Fibroblast of skin of back (primary cell): Measurements from ENCODE around the gene LAMB3. TPM values are rescaled to one million over a fixed set of nuclear protein-coding genes. Genes with fewer than 3 reads are reported as not detected.
"Not testable (repeated sequence)": the region's sequence is repeated elsewhere in the genome, so short reads cannot be mapped to it uniquely, and the experiment has no call there.

Experiments used
- DNase-seq: peaks from one replicate; pipeline ENCODE4 v3.0.0-alpha.2; 2013
- polyA plus RNA-seq, 2 experiments: library from polyadenylated mRNA; unstranded; fragments of 120-200 nt; gene quantifications; one replicate each; pipeline ENCODE4 v1.2.1, GENCODE V29; 2013; ENCODE audit not compliant: insufficient read length in 2 of 2

The LAMB3 gene
- polyA plus RNA-seq (2013, experiment 1 of 2; ENCODE audit: insufficient read length): 1.9 TPM
- 1.9 TPM for polyA plus RNA-seq (2013, experiment 2 of 2; ENCODE audit: insufficient read length)

DNA sequence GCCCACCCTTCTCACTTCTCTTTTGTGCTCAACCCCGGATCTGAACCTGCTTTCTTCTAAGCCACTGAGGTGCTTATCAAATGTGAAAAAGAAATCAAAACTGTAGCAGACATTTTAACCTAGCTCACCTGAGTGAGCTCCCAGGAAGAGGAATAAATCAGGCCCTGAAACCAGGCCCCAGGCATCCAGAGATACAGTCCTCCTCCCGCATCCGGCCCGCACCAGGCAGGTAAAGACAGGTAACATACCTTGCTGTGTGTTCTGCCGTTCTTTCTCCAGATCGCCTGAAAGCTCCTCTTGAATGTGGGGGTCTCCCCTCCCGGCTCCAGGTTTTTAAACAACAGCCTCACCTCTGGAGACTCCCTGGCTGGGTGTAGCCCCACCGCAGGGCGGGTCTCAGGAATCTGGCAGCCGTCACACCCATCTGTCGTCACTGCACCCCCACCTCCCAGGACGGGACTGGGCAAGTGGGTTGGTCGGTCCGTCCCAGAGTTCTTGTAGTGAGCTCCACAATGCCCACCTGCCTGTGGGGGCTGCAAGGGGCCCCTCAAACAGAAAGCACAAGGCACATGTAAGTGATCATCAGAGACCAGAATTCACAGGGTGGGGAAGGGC lies at the start of gene LAMB3:
LAMB3 (minus strand) TSS at position 305 of the 615 bp plus-strand sequence. CDS start 1,481 bp downstream, outside the sequence.
- DNase-seq: no peak

- not testable (repeated sequence) for DNase-seq
Measured at GRCh38 chr1:209700686-209701085, 48.5 kb upstream of the LAMB3 start.

DNA sequence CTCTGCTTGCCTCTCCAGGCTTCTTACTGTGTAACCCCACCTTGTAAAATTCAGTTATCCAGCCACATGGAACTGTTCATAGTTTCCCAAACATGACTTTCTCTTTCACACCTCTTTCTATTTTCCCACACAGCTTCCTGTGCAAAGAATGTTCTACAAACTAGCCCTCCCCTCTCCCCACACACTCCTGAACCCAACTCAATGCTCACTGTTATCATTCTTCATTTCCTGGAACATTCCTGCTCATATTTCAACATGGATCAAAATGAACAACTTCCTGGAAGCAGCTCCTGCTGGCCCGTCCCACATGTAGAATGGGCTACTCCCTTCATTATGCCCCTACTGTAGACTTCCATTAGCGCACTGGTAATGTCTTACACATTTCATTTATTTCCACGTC lies 44.9 kb upstream of the LAMB3 start:
- no peak for DNase-seq

- DNase-seq: no peak
Measured at GRCh38 chr1:209696673-209697072, 44.4 kb upstream of the LAMB3 start.

DNA sequence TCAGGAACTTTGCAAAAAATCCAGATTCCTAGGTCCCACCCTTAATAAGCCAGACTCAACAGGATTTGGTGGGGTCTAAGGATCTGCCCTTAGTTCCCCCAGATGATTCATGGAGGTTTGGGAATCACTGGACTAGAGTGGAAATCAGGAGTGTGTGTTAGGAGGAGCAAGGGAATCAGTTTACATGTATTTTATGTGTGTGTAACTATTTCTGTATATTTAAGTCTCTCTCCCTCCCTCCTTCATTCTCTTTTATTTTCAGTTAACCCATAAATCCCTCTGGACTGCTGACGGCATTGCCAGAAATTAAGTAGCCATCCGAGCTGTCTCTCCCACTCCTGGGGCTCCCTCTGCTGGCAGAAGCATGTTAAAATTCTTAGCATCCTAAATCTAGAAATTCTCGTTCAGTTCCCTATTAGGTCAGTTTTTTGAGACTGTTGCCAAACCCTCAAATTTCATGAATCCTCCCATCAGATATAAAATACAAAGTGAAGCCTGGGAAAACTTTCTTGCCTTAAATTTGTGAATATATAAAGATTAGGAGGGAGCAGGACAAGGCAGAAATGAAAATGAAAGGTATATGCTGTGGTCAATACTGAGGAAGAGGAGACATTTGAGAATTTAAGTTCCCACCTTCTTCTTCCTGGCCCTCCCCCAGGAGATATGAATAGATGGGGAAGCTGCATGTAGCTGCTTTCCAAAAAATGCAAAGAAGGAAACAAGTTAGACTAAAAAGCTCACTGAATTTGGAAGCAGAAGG lies 40.7 kb upstream of the LAMB3 start:
- peak; percentile 78 for DNase-seq

DNA sequence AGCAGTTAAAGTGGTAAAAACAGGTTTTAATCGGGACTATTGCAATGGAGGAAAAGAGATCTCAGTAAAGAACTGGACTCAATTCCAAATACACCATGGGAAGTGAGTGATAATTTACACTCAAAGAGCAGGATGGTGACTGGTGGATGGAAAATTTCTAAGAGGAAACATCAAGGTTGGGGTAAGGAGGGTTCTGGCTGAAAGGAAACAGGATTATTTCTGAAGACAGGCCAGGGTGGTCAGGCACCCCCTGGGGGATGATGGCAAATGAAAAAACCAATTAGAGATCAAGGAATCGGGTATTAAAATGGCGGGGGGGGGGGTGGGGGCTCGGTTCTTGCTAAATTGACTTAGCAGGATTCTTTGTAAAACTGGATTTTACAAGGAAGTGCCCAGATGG lies 40.1 kb upstream of the LAMB3 start:
- no peak for DNase-seq

- no peak for DNase-seq
Measured at GRCh38 chr1:209691237-209691636, 39.0 kb upstream of the LAMB3 start.

- no peak for DNase-seq
Measured at GRCh38 chr1:209689477-209689876, 37.3 kb upstream of the LAMB3 start.

DNA sequence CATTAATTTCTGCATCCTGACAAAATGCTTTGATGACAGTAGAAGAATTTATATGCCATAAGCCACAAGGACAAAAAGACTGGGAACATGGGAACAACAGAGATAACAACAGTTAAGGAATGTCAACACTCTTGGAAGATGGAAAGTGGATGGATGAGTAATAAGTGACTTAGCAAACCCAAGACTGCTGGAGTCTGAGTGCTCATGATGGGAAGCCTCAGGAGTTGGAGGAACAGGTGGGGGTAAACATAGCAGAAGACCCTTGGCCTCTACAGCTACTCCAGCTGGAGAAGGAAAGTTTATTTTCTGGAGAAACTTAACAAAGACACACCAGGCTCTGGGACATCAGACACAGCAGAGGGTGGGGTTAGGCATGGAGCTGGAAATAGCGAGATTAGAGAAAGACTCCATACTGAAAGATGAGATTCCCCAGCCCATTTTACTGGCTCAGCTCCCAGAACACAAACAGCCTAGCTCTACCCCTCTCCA lies 36.6 kb upstream of the LAMB3 start:
- DNase-seq: peak; percentile 88

DNA sequence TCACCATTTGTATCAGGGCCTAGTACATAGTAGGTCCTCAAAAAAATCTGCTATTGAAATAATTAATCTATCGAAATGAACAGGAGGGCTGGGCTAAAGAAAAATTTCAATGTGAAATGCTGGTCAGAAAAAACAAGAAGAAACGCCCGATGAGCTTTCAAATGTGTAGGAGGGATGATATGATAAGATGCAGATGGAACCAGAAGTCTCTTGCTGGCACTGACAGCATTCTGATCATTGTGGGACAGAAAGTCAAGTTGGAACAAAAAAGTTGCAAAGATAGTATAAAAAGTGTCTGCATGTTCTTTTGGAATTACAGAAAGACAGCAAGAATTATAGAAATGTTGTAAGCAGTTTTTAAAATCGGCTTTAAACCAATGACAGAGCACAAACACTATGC lies 34.1 kb upstream of the LAMB3 start:
- DNase-seq: no peak

GRCh38 chr1:209685821-209686220 lies 33.6 kb upstream of the LAMB3 start:
- no peak for DNase-seq

DNA sequence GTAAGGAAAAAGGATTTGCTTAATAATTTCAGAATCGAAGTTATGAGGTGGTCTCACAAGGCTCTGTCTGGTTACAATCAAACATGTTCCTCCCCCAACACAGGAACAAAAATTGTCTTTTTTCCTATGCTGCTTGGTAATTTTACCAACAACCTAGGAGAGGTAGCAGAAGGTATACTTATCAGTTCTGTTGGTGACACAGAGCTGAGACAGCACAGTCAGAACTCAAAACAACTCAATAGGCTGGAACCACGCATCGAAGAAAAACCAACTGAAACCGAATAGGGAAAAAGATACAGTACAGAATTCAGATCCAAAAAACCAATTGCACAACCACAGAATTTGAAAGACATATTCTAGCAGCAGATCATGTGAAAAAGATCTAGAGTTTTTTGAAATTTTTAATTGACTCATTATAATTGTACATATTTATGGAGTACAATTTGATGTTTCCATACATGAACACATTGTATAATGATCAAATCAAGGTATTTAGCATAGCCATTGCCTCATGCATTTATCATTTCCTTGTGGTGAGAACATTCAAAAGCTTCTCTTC lies 26.8 kb upstream of the LAMB3 start:
- DNase-seq: no peak

DNA sequence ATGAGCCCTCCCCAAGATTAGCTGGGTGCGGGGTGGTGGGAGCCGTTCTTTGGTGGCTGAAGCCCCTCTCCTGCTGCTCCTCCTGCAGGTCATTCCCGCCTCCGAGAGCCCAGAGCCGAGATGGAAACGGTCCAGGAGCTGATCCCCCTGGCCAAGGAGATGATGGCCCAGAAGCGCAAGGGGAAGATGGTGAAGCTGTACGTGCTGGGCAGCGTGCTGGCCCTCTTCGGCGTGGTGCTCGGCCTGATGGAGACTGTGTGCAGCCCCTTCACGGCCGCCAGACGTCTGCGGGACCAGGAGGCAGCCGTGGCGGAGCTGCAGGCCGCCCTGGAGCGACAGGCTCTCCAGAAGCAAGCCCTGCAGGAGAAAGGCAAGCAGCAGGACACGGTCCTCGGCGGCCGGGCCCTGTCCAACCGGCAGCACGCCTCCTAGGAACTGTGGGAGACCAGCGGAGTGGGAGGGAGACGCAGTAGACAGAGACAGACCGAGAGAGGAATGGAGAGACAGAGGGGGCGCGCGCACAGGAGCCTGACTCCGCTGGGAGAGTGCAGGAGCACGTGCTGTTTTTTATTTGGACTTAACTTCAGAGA lies 23.4 kb upstream of the LAMB3 start:
- DNase-seq: peak; percentile 15

GRCh38 chr1:209674957-209675564 lies 22.8 kb upstream of the LAMB3 start, which contains the start of gene G0S2:
TSS of gene G0S2 (plus strand) at chr1:209675412. CDS start at chr1:209675685, 273 bp downstream.
- DNase-seq: peak; percentile 37

DNA sequence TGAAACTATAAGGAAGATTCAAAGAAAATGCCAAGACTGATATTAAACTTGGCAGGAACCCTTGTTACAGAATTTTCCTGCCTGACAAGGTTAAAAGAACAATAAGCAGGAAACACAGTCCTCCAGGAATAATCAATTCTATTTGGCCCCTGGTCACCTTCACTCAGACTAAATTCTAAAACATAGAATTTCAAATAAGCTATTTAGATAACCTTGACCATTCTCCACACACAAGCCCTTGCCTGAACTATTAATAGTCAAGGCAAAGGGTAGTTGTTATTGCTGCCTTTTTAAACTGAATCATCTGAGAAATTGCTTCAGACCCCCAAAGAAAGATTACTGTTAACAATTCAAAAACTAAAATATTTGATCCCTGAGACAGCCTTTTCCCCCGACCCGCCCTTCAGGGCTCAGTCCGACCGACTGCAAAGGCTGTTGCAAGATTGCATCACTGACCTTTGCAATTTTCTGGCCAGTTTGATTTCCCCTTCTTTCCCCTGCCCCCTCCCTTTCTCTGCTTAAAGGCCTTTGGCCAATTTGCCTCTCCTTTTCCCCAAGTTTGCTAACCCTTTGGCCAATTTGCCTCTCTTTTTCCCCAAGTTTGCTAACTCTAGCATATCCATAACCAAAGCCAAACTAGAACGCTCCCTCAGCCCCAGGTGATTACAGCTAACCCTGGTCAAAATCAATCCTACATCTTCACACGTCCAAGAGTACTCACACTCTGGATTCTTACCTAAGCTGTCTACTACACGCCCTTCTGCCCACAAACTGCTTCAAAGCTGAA lies 21.6 kb upstream of the LAMB3 start:
- no peak for DNase-seq

DNA sequence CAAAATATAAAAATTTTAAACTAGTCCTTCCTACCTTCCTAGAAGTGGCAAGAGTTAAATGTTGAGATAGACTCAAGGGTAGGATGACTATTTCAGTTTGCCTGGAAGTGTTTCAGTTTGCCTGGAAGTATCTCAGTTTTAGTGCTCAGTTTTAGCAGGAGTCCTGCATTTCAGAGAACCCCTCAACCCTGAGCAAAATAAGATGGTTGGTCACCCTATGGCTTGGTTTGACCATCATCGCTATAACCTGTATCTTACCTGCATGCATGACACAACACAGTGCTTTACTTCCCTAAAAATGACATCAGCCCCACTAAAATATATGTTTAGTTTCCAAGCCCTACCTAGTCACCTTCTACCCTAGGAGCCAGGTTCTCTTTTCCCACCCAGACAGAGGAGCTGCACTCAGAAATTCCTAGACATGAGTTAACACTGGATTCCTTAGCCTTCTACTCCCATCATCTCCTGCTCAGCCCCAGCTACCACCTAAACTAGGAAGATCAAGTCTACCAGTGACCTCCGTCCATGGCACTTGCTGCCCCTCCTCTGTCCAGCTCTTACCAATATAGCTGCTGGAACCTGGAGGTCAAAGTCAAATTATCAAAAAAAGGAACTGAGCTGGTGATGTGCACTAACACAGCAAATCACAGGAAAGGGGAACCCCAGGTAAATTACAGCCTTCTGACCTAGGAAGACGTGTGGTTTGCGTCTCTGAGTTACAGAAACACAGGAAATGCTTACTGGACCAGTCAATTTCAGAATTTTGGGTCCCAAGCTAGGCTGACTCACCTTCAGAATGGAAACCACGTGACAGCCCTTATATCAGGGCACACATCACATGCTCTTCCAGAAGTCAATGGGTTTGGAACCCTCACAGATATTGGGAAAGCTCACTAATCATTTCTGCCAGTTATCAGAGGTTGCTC lies 20.7 kb upstream of the LAMB3 start:
- DNase-seq: no peak

GRCh38 chr1:209670441-209671082 lies 18.3 kb upstream of the LAMB3 start:
- no peak for DNase-seq

- DNase-seq: no peak
Measured at GRCh38 chr1:209667708-209668107, 15.5 kb upstream of the LAMB3 start.

GRCh38 chr1:209667103-209667502 lies 14.9 kb upstream of the LAMB3 start:
- no peak for DNase-seq

DNA sequence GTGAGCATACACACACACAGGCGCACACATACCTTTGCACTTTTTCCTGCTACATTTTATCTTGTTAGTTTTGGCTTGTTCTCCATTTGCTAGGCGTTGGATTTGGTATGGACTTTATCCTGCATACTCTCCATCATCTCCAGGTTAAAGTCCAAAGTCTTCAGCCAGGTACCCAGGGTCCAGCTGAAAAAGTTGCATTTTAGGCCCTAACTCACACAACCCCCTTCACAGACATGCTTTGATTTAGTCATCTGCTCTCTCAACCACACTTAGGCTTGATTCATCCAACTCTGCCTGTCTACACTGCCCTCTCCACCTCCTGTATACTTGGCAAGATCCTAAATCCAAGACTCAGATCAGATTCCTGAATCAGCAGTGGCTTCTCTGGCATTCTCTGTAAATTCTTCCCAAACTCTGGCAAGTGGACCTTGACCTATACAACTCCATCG lies 10.7 kb upstream of the LAMB3 start:
- DNase-seq: no peak
